NCI-H2029 (cell line): Measurements from ENCODE around the gene CRAT.
"Not testable (repeated sequence)": the region's sequence is repeated elsewhere in the genome, so short reads cannot be mapped to it uniquely, and the experiment has no call there.

Source experiments
- DNase-seq: peaks from one replicate; lab custom pipeline; 2025; lab: John Stamatoyannopoulos, UW

The CRAT gene

GRCh38 chr9:129138476-129139232, 28.1 kb upstream of the CRAT start:
- no peak for DNase-seq

DNA sequence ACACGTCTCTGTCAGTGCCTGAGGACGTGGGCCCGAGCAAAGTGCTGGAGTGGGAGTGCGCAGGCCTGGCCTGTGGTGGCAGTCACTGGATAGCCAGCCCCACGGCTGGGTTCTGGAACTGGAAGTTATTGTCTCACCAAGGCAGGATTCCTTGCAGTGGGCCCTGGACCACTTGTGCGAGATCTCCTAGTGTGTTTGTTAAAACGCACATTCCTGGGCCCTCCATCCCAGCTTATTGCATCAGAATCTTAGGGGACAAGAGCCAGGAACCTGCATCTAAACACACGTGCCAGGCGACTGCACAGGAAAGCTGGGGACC, 27.5 kb upstream of the CRAT start:
- DNase-seq: no peak

- no peak for DNase-seq
Observed at GRCh38 chr9:129137292-129138143, 26.9 kb upstream of the CRAT start.

- DNase-seq: no peak
Observed at GRCh38 chr9:129136446-129137035, 25.9 kb upstream of the CRAT start.

DNA sequence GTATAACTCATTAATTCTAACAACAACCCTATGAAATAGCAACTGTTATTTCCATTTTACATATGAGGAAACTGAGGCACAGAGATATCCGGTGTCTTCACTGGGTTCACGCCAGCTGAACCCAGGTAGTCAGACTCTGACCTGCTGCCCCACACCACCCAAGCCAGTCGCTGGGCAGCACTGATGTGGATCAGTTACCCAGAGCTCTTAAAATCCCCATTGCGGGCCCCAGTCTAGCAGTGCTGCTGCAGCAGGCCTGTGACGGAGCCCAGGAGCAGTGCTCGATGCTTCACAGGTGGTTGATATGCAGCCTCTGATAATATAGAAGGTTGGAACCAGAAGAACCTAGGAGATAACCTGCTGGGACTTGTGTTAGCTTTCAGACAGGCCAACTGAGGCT, 24.9 kb upstream of the CRAT start:
- DNase-seq: no peak

DNA sequence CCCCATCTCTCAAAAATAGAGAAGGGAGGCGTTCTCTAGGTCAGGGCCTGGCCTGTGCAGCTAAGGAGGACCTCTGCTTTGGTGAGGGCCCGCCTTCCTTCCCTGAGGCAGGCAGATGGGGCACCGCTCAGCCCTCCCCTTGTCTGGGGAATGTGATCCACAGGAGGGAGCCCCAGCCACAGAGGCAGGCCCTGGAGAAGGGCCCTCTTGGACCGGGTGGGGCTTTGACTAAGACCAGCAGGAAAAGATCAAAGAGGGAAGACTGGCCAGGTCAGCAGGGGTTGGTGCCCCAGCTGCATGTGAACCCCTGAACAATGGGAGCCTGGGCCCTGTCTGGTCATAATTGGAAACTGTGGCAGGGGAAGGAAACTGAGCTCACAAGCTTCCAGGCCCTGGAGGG, 22.5 kb upstream of the CRAT start:
- no peak for DNase-seq

DNA sequence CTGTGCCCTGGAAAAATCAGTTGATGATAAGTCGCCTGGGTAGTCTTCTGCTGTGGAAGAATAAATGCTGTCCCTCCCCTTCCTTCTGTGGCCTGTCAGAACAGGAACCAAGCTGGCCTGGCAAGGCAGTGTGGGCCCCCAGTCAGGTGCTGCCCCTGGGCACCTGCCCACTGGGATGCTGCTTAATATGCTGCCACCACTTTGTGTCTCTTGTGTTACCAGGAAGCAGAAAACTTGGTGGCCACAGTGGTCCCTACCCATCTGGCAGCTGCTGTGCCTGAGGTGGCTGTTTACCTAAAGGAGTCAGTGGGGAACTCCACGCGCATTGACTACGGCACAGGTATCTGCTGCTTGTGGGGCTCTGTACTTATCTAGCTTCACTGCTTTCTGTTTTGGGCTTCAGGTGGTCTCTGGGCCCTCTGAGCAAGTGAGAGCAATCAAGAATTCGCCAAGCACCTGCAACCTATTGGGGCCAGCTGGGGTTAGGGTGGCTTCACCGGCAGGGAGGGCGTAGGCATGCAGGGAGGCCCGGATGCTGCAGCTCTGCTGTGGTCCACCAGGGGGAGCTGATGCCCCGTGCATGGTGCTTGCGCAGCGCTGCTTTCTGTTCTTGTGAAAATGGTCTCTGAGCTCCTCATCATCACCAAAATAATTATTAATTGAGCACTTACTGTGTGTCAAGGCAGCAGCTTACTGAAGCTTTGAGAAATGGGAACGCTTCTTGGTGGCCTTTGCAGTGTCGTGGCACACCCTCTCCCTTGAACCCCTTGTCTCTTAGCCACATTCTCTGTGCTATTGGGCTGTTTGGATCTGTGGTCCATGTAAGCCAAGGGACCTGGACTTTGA, 20.9 kb upstream of the CRAT start:
- peak; percentile 27 for DNase-seq

DNA sequence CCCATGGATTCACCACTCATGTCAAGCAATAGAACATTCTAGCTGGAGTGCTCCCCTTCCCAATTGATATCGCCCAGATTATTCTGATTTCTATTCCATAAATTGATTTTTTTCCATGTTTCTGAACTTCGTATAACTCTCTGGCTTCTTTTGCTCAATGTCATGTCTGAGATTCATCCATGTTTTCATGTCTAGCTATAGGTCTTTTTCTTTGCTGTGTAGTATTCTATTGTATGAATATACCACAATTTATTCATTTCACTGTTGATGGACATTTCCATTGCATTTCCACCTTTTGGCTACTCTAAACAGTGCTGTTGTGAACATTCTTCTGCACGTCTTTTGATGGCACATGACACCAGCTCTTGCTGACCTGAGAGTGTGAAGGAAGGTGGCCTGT, 20.2 kb upstream of the CRAT start:
- DNase-seq: no peak

DNA sequence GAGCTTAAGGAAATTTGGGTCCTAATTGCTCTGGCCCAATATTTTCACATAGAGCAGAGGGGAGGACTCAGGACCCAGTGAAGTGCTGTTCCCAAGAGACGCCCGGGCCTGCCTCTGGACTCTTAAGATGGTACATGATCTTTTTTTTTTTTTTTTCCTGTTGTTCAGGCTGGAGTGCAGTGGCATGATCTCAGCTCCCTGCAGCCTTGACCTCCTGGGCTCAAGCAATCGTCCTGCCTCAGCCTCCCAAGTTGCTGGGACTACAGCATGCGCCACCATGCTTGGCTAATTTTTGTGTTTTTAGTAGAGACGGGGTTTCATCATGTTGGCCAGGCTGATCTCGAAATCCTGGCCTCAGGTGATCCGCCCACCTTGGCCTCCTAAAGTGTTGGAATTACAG, 19.7 kb upstream of the CRAT start:
- DNase-seq: not testable (repeated sequence)

- DNase-seq: no peak
Observed at GRCh38 chr9:129128689-129129088, 18.1 kb upstream of the CRAT start.

- no peak for DNase-seq
Observed at GRCh38 chr9:129126749-129127618, 16.4 kb upstream of the CRAT start.

- DNase-seq: no peak
Observed at GRCh38 chr9:129125478-129125877, 14.9 kb upstream of the CRAT start.

DNA sequence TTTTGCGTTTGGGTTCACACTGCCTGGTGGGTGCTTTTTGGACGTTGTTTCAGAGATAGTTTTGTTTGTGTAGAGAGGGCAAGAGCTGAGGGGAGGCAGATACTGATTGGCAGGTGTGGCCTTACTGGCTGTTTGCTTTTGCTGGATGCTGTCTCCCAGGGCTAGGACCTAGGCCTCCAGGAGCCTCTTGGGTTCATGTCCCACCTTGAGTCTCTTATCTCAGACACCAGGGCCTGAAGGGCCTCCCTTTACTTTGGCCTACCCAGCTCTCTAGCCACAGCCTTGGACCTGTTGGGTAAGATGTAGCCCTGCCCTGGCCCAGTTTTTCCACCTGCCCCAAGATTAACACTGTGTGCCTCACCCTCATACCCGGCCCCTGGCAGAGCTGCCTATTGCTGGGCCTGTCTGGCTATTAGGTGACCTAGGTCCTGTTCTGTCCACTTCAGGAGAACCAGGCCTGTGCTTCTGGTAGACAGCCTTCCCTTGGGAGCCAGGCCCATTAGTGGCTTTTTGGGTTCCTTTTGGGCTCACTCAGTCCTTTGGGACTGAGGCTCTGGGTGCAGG, 14.0 kb upstream of the CRAT start:
- no peak for DNase-seq

DNA sequence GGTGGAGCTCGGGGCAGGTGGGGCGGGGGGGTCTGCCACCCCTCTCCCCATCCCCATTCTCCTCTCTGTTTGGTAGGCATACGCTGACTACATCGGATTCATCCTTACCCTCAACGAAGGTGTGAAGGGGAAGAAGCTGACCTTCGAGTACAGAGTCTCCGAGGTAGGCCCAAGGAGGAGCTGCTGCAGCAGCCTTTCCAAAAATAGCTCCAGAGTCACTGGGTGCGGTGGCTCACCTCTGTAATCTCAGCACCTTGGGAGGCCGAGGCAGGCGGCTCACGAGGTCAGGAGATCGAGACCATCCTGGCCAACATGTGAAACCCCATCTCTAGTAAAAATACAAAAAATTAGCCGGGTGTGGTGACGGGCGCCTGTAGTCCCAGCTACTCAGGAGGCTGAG, 12.4 kb upstream of the CRAT start:
- DNase-seq: not testable (repeated sequence)

DNA sequence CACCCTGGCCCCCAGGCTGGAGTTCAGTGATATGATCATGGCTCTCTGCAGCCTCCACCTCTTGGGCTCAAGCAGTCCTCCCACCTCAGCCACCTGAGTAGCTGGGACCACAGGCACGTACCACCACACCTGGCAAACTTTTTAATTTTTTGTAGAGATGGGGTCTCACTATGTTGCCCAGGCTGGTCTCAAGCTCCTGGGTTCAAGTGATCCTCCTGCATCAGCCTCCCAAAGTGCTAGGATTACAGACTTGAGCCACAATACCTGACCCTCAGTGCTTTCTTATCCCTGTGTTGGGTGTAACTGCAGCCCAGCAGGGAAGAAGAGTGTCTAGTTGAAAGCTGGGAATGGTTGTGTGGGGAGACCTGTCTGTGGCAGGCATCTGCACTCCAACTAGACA, 11.5 kb upstream of the CRAT start:
- DNase-seq: no peak

GRCh38 chr9:129121483-129121882, 10.9 kb upstream of the CRAT start:
- DNase-seq: no peak

DNA sequence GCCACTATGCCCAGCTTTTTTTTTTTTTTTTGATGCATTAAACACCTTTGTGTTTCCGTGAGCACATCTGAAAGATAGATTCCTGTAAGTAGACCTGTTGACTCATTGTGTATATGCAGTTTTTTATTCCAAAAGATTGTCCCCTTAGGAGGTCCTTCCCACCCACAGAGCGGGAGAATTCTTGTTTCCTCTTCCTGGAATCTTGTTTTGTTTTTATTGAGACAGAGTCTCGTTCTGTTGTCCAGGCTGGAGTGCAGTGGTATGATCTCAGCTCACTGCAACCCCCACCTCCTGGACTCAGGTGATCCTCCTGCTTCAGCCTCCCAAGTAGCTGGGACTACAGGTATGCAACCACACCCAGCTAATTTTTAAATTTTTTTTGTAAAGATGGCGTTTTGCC, 8.2 kb upstream of the CRAT start:
- no peak for DNase-seq

DNA sequence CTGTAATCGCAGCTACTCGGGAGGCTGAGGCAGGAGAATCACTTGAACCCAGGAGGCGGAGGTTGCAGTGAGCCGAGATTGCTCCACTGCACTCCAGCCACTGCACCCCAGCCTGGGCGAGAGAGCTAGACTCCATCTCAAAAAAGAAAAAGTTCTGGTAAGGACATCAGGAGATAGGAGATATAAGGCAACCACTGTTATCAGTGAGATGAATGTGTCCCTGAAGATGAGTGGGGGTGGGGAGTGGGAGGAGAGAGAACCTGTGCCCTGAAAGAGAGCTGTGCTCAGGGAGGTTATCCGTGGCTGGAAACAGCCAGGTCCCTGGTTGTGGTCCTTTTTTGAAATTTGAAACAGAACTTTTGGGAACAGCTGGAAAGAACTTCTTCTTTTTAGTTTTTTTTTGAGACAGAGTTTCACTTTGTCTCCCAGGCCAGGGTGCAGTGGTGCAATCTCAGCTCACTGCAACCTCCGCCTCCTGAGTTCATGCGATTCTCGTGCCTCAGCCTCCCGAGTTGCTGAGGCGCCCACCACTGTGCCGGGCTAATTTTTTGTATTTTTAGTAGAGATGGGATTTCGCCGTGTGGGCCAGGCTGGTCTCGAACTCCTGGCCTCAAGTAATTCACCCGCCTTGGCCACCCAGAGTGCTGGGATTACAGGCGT, 3.2 kb upstream of the CRAT start:
- DNase-seq: no peak

DNA sequence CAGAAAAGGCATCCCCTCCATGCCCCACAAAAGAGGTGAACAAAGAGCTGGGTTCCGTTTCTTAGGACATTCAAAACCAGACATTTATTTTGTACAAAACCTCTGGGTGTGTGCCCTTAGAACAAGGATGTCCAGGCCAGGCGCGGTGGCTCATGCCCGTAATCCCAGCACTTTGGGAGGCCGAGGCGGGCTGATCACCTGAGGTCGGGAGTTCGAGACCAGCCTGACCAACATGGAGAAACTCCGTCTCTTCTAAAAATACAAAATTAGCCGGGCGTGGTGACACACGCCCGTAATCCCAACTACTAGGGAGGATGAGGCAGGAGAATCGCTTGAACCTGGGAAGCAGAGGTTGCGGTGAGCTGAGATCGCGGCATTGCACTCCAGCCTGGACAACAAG, 1.9 kb upstream of the CRAT start:
- DNase-seq: not testable (repeated sequence)

- DNase-seq: no peak
Observed at GRCh38 chr9:129111528-129112151, 1.0 kb upstream of the CRAT start.
